GM19238 (cell line): ENCODE measurements around the gene MDM2.
"Not testable (repeated sequence)": the region's sequence is repeated elsewhere in the genome, so short reads cannot be mapped to it uniquely, and the experiment has no call there.

ENCODE experiments used
- DNase-seq: peaks from one replicate; pipeline ENCODE4 v3.0.0; 2011; ENCODE audit warnings: low spot score; ENCODE audit not compliant: insufficient read length

MDM2 gene

GRCh38 chr12:68825569-68826217 is 17.7 kb downstream of the MDM2 start:
- DNase-seq, result no peak

GRCh38 chr12:68827895-68828671 is 20.1 kb downstream of the MDM2 start:
- no peak for DNase-seq

GRCh38 chr12:68828672-68829068 is 20.7 kb downstream of the MDM2 start:
- DNase-seq, result no peak

GRCh38 chr12:68831272-68831671 is 23.3 kb downstream of the MDM2 start:
- DNase-seq, result no peak

GRCh38 chr12:68831751-68832503 is 23.9 kb downstream of the MDM2 start:
- DNase-seq, result no peak

- DNase-seq, result no peak
Observed at GRCh38 chr12:68832504-68832867, 24.5 kb downstream of the MDM2 start.

GRCh38 chr12:68833508-68833907 is 25.5 kb downstream of the MDM2 start:
- DNase-seq, result no peak

- no peak for DNase-seq
Observed at GRCh38 chr12:68835333-68835908, 27.4 kb downstream of the MDM2 start.

- DNase-seq, result no peak
Observed at GRCh38 chr12:68837215-68837614, 29.2 kb downstream of the MDM2 start.

GRCh38 chr12:68838046-68838886 is 30.3 kb downstream of the MDM2 start:
- DNase-seq, result no peak

GRCh38 chr12:68839183-68840147 is 31.5 kb downstream of the MDM2 start:
- DNase-seq, result no peak

GRCh38 chr12:68841175-68841574 is 33.2 kb downstream of the MDM2 start:
- DNase-seq, result not testable (repeated sequence)

GRCh38 chr12:68841717-68842116 is 33.7 kb downstream of the MDM2 start:
- no peak for DNase-seq

- no peak for DNase-seq
Observed at GRCh38 chr12:68842123-68842522, 34.1 kb downstream of the MDM2 start.

GRCh38 chr12:68842784-68843567 is 35.0 kb downstream of the MDM2 start:
- DNase-seq, result no peak

GRCh38 chr12:68844318-68844745 is 36.4 kb downstream of the MDM2 start:
- no peak for DNase-seq

- DNase-seq, result no peak
Observed at GRCh38 chr12:68844788-68845695, 37.1 kb downstream of the MDM2 start.

- no peak for DNase-seq
Observed at GRCh38 chr12:68846811-68847210, 38.8 kb downstream of the MDM2 start.
